ENCODE measurements around the gene CALU. TPM values are rescaled to one million over a fixed set of nuclear protein-coding genes. Genes with fewer than 3 reads are reported as not detected.

Gene CALU
- total RNA-seq, 1 experiment from 2014 or later, result 168 TPM

- Histone ChIP-seq H3K4ac (ENCODE audit: low read depth, low read length) (no peak overlapping the region), H3K79me1 (ENCODE audit: insufficient read depth, low read depth, low read length, poor library complexity, severe bottlenecking) (no peaks in the 10 kb centered on the region), H2BK120ac (ENCODE audit: low read depth, low read length, poor library complexity, severe bottlenecking) (no peak overlapping the region), H3K9ac (ENCODE audit: extremely low read depth, insufficient read length, low read length) (no peak overlapping the region), H3K23ac (ENCODE audit: insufficient read length, low read depth, low read length) (no peak overlapping the region), H3K18ac (ENCODE audit: insufficient read length, low read depth, low read length) (no peak overlapping the region), H4K5ac (ENCODE audit: insufficient read length, low read depth, low read length) (no peak overlapping the region), H3K9me3 (ENCODE audit: control insufficient read depth, low read depth, low read length) (no peaks in the 10 kb centered on the region), H2BK15ac (ENCODE audit: low read depth, low read length) (no peak overlapping the region), H2BK5ac (ENCODE audit: insufficient read length, low read length) (no peak overlapping the region), H3K23me2 (ENCODE audit: insufficient read length, low read depth, low read length, poor library complexity, severe bottlenecking) (peaks cover 12% of the 10 kb centered on the region), H4K20me1 (ENCODE audit: control insufficient read depth, insufficient read depth, insufficient read length) (no peaks in the 10 kb centered on the region), H4K91ac (ENCODE audit: insufficient read length, low read depth, low read length) (no peak overlapping the region), H3K79me2 (ENCODE audit: insufficient read depth, low read length) (no peaks in the 10 kb centered on the region), H2AK5ac (ENCODE audit: insufficient read length, low read length) (no peak overlapping the region), H3K27me3 (ENCODE audit: insufficient read depth, low read length) (no peaks in the 10 kb centered on the region), H2BK12ac (ENCODE audit: insufficient read length, low read depth, low read length) (no peak overlapping the region), H3K4me1 (ENCODE audit: insufficient read depth, low read length) (no peaks in the 10 kb centered on the region), H3K27ac (ENCODE audit: insufficient read length, low read depth, low read length) (no peak overlapping the region), H2BK20ac (ENCODE audit: low read depth, low read length, poor library complexity, severe bottlenecking) (no peak overlapping the region), H3K14ac (ENCODE audit: insufficient read depth, low read length) (no peak overlapping the region; the same call in 1 of the 2 replicates), H3T11ph (ENCODE audit: low read length) (no peak overlapping the region), H3K4me2 (ENCODE audit: insufficient read depth, insufficient read length, low read length) (peak overlapping the region; percentile 80), H2AFZ (ENCODE audit: low read length) (no peak overlapping the region), H4K8ac (replicated peaks; ENCODE audit: insufficient read length, low read depth, low read length) (no peak overlapping the region), H3K56ac (ENCODE audit: insufficient read length, low read depth, low read length) (no peak overlapping the region)
- peak; percentile 59 for DNase-seq
- Mint-ChIP-seq H3K27me3 (ENCODE audit: low read depth) (peaks cover 25% of the 10 kb centered on the region), H3K4me3 (peak overlapping the region; percentile 87 to 90), H3K27ac (peak overlapping the region in 1 of 3 experiments; percentile 80; a peak in 2 of 7 replicates), H3K36me3 (ENCODE audit: insufficient read depth in 1 of 3, low read depth in 3 of 3) (peaks cover 9 to 16% (median 15%) of the 10 kb centered on the region in 3 experiments), H3K4me1 (peaks cover 31 to 34% of the 10 kb centered on the region in 2 experiments), H3K9me3 (no peaks in the 10 kb centered on the region)
- no CpG with 5 or more reads among the region's 45 CpGs for WGBS (ENCODE audit: extremely low coverage, insufficient read length, low lambda C conversion rate)
- no peak for TF ChIP-seq CTCF (conservative IDR thresholded peaks at IDR 0.05)
Measured at GRCh38 chr7:128790315-128791041, 51.3 kb downstream of the CALU start.

Data from H9 (cell line).